Vagina (tissue), 2 donors: ENCODE results near the gene GIGYF2.

Source experiments
- POLR2A ChIP-seq, 2 donors: fragments of 450-650 bp; IDR thresholded peaks; one replicate each; pipeline ENCODE4 v1.6.1; 2017; ENCODE audit warnings: antibody characterized with exemption in 2 of 2, mild to moderate bottlenecking in 2 of 2, moderate library complexity in 2 of 2
- POLR2AphosphoS5 ChIP-seq, 2 donors: sonication (generic); formaldehyde crosslinking; IDR thresholded peaks; one replicate each; pipeline ENCODE4 v1.9.0; 2017; ENCODE audit warnings: antibody characterized with exemption in 2 of 2, mild to moderate bottlenecking in 2 of 2, low read depth in 1 of 2; ENCODE audit not compliant: insufficient read depth in 1 of 2
- TF ChIP-seq, protein P1 (sequence below), 3 experiments: fragments of 450-650 bp in 2 of 3; fragments of 200-600 bp in 1 of 3; sonication (generic) in 1 of 3; IDR thresholded peaks; one replicate each; pipeline ENCODE4 v1.5.1; 2017 to 2019; ENCODE audit warnings: antibody characterized with exemption in 3 of 3, mild to moderate bottlenecking in 2 of 3, moderate library complexity in 2 of 3

DNA sequence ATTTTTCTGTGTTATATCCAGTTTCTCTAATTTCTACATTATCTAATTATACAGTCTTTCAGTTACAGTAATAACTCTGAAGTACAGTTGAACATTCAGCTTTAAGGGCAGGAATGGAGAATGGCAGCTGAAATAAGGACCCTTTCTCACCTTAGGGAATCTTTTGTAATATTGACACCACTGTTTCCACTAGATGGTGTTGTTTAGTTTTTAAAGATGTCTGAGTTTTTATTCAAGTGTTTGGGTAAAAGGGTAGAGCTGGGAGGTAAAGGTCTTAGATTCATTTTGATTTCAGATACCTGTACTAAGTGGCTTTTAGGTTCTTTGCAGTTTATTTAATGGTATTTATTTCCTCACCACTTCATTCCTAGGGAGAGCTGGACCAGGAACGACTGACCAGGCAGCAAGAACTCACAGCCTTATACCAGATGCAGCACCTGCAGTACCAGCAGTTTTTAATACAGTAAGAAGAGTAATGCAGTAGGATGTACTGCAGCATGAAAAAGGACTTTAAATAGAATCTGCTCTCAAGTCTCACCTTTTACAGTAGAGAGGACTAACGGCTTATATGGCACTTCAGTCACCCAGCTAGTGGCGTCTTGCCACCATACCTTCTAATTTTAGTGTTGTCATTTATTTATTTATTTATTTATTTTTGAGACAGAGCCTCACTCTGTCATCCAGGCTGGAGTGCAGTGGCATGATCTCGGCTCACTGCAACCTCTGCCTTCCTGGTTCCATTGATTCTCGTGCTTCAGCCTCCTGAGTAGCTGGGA lies 112.4 kb downstream of the GIGYF2 start:
- TF ChIP-seq, protein P1, sequence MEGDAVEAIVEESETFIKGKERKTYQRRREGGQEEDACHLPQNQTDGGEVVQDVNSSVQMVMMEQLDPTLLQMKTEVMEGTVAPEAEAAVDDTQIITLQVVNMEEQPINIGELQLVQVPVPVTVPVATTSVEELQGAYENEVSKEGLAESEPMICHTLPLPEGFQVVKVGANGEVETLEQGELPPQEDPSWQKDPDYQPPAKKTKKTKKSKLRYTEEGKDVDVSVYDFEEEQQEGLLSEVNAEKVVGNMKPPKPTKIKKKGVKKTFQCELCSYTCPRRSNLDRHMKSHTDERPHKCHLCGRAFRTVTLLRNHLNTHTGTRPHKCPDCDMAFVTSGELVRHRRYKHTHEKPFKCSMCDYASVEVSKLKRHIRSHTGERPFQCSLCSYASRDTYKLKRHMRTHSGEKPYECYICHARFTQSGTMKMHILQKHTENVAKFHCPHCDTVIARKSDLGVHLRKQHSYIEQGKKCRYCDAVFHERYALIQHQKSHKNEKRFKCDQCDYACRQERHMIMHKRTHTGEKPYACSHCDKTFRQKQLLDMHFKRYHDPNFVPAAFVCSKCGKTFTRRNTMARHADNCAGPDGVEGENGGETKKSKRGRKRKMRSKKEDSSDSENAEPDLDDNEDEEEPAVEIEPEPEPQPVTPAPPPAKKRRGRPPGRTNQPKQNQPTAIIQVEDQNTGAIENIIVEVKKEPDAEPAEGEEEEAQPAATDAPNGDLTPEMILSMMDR (IDR thresholded peaks at IDR 0.05): no peak
- TF ChIP-seq POLR2A (IDR thresholded peaks at IDR 0.05): no peak
- TF ChIP-seq POLR2AphosphoS5 (IDR thresholded peaks at IDR 0.05; ENCODE audit: insufficient read depth in 1 of 2, low read depth in 1 of 2): no peak
